ENCODE data around the gene DLK1.

DNA sequence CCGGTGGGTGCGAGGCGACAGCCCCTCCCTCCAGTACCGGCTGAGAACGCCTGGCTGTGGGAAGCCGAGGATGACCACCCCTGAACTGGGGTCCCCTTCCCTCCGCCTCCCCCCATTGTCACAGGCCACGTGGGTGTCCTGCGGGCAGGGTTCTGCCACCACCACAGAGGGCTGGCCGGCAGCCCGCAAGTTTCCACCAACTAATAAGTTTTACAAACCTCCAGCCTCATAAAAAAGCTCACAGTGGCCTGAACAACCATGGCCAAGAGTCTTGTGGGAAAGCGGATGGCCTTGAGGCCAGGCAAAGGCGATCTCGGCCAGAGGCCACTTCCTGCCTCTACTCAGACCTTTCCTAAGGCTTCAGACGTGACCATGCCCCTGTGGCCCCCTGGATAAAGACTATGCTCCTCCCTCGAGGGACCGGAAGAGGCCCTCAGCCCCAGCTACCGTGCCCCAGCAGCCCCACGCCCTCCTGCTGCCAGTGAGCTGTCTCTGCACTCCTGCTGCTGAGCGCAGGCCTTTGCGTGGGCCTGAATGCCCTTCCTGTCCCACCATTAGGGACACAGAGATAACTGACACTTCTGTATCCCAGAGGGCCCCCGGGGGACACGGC, 46.1 kb upstream of the DLK1 start:
- TF ChIP-seq, protein P1, sequence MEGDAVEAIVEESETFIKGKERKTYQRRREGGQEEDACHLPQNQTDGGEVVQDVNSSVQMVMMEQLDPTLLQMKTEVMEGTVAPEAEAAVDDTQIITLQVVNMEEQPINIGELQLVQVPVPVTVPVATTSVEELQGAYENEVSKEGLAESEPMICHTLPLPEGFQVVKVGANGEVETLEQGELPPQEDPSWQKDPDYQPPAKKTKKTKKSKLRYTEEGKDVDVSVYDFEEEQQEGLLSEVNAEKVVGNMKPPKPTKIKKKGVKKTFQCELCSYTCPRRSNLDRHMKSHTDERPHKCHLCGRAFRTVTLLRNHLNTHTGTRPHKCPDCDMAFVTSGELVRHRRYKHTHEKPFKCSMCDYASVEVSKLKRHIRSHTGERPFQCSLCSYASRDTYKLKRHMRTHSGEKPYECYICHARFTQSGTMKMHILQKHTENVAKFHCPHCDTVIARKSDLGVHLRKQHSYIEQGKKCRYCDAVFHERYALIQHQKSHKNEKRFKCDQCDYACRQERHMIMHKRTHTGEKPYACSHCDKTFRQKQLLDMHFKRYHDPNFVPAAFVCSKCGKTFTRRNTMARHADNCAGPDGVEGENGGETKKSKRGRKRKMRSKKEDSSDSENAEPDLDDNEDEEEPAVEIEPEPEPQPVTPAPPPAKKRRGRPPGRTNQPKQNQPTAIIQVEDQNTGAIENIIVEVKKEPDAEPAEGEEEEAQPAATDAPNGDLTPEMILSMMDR (IDR thresholded peaks at IDR 0.05 in 8 of 11, conservative IDR thresholded peaks at IDR 0.05 in 3 of 11) = no peak
- peak; percentile 2 to 68 (median 65) for TF ChIP-seq POLR2AphosphoS5 (IDR thresholded peaks at IDR 0.05)

Measured in spleen (tissue), 7 donors.